Hippocampal formation (tissue), 2 donors: Measurements from ENCODE around the gene NAA80.

Source experiments
- DNase-seq, 2 donors: peaks; one replicate each; lab custom pipeline; 2025; lab: John Stamatoyannopoulos, UW

NAA80 gene

DNA sequence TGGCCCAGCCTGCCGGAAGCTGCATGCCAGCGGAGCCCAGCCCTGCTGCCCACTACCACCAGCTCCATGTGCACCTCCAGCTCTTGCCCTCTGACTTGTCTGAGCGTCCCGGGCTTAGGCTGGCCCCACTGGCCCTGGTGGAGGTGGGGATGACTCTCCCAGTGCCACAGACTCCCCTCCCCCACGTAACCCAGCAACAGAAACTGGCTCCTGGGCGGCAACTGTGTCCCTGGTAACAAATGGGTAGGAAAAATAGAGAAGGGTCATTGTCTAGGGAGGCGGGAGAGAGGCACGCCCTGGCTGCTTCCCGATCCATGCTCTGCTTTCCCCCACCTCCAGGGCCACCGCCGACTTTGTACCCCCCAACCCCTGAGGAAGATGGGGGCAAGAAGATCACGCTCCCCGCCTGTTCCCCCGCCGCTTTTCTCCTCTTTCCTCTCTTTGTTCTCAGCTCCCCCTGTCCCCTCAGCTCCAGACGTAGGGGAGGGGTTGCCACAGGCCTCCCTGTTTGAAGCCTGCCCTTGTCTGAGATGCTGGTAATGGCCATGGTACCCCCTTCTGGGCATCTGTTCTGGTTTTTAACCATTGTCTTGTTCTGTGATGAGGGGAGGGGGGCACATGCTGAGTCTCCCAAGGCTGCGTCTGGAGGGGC lies 41.0 kb downstream of the NAA80 start:
- no peak for DNase-seq

DNA sequence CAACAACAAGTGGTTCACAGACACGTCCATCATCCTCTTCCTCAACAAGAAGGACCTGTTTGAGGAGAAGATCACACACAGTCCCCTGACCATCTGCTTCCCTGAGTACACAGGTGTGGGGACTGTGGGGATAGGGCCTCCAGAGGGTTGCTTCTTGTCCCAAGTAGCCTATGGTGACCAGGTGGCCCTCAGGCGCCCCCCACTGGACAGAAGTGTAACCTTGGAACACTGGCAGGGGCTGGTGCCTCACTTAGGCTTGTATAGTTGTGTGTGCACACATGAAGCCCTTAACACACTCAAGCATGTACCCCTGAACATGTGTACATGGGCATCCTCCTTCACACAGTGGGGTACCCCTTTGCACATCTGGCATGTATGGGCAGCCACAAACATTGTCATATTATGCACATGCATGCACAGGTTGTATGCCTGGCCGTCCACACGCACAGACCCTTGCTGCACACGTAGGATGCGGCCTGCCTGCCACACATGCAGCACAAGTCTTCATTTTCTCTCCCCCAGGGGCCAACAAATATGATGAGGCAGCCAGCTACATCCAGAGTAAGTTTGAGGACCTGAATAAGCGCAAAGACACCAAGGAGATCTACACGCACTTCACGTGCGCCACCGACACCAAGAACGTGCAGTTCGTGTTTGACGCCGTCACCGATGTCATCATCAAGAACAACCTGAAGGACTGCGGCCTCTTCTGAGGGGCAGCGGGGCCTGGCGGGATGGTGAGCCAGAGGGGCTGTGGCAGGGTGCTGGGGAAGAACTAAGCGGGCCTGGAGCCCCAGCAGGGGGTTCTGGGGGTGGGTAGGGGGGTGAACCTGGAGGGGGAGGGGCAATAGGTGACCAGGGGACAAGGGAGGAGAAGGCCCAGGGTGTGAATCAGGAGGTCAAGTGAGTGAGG lies 42.0 kb downstream of the NAA80 start:
- DNase-seq: peak in 1 of 2 donors; percentile 29

DNA sequence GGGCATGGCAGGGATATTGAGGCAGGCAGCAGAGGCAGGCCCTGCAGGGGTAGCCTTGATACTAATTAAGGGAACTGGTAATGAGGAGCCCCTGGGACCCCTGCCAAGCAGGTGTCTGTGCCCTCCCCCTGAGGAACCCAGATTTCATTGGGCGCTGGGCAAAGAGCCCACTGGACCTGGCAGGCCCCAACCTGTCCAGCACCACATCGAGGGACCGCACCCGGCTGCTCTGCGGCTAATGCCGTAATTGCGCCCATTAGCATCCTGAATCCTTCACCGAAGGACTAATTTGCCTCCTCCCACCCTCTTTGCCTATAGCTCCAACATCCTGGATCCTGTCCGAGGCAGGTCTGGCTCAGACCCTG lies 44.0 kb downstream of the NAA80 start:
- no peak for DNase-seq

DNA sequence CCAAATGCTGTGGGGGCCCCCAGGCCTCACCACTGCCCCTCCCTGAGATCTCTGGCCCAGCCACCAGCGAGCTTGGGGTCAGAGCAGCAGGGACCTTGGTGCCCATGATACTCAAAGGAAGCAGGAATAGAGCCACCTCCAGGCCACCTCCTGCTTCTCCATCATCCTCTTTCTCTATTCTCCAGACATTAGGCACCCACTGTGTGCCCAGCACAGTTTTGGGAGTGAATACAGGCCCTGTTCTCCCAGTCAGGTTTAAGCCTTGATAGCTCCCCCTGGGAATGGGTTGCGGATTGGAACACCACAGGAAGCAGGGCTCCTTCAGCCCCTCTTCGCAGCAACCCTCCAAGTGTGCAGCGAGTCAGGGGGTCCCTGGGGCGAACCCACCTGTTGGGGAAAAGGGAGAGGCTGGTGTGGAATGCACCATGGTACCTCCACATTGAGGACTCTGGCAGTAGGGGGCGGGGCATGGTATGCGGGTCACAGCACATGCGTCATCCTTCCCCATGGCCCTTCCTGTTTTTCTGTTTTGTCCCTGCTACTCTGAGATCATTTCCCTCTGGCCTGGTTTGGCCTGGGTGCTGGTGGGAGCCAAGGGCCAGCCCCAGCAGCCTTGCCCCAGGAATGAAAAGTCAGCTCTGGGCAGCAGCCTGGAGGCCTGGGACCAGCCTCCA lies 44.5 kb downstream of the NAA80 start:
- no peak for DNase-seq

DNA sequence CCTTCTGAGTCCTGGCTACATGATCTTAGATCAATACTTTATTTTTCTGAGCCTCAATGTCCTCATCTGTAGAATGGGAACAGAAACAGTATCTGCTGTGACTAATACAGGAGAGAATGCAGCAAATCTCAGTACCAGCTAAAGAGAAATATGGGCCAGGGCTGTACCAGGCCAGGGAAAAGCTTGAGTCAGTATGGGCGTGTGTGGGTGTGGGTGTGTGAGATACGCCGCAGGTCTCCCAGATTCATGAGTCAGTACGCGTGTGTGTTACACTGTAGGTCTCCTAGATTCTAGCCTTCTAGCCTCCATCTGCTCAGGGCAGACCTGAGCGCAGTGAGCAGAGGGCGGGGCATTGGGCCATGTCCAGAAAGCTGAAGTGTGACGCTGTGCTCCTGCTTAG lies 48.0 kb downstream of the NAA80 start:
- no peak for DNase-seq

DNA sequence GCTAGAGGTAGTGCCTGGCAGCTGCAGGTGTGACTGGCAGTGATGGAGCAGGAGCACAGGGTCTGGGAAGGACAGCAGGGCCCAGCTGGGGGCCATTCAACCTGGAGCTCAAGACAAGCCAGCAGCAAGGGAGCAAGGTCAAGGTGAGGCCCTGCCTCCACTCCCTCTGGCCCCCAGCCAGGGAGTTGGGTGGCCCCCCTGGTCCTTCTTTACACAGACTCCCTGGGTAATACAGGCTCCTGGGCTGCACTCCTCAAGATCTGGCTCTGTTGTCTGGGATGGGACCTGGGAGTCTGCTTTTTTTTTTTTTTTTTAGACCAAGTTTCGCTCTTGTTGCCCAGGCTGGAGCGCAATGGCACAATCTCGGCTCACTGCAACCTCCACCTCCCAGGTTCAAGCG lies 48.7 kb downstream of the NAA80 start:
- DNase-seq: no peak

DNA sequence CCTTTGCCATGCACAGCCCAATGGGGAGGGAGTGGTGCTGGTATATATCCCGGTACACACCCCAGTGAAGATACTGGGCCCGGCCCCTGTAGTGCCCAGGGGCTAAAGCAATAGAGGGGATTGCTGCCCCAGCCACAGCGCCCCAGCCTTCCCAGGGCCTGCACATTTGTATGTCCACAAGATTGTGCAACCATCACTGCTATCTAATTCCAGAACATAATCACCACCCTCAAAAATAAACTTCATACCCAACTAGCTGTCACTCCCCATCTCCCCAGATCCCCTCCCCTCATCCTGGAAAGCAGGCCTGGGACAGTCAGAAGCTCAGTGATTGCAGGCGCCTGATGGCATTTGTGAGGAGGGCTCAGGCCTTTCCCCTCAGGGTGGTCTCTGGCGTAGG lies 49.7 kb downstream of the NAA80 start:
- no peak for DNase-seq

DNA sequence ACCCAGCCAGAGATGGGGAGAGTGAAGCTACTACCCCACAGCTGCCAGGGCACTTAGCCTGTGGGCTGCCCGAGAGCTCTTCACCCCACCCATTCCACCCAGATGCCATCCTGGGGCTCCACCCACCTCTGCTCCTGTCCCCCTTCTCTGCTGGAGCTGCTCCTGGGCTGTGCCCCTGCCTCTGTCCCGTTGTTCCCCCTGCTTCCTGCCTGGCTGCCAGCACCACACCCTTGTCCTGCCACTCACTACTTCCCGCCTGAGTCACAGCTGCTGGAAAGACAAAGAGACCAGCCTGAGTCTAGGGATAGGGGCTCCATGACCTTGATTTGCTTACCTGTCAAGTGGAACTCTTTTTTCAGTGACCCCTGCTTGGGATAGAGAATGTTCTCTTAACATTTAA lies 50.8 kb downstream of the NAA80 start:
- no peak for DNase-seq

DNA sequence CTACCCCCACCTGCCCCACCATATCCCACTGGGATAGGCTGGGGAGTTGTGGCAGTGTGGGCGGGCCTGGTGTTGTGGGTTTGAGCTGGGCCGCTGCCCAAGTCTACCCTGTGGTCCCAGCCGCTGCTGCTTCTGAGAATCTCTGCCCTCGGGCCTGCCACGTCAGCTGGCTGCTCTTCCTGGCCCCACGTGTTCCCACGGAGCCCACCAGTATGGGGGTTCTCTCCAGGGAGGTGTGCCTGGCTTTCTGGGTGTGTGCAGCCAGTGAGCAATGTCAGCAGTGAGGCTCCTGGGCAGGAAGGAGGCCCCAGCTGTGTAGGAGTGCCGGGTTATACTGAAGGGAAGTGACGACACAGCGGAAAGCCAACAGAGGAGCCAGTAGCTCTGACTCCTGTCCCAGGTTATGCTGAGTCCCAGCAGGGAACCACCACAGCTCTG lies 52.7 kb downstream of the NAA80 start:
- DNase-seq: no peak
